Stimulated activated CD4-positive, alpha-beta T cell treated with anti-CD3 and anti-CD28 coated beads, Interleukin-4, amount 100 ng/mL, for 24 hours (primary cell): ENCODE data around the gene OR2A7.
"Not testable (repeated sequence)": the region's sequence is repeated elsewhere in the genome, so short reads cannot be mapped to it uniquely, and the experiment has no call there.

Experiments used
- DNase-seq: peaks from one replicate; pipeline ENCODE4 v3.0.0-alpha.2; 2020

OR2A7 gene

GRCh38 chr7:144264692-144265091 lies at the start of gene OR2A7:
OR2A7 (minus strand) TSS chr7:144264792; CDS start chr7:144259628, 5,164 bp downstream.
- DNase-seq: not testable (repeated sequence)

- DNase-seq: not testable (repeated sequence)
These were observed 47.4 kb upstream of the OR2A7 start, which contains the start of gene OR2A1 for GRCh38 chr7:144311872-144312469. OR2A1 (plus strand) TSS chr7:144312419; CDS start chr7:144318125, 5,706 bp downstream.

- not testable (repeated sequence) for DNase-seq
These were observed 46.6 kb upstream of the OR2A7 start for GRCh38 chr7:144311218-144311617.

GRCh38 chr7:144309702-144310101 lies 45.1 kb upstream of the OR2A7 start:
- not testable (repeated sequence) for DNase-seq

- DNase-seq: not testable (repeated sequence)
These were observed 40.6 kb upstream of the OR2A7 start for GRCh38 chr7:144305156-144305555.

GRCh38 chr7:144303607-144304006 lies 39.0 kb upstream of the OR2A7 start:
- not testable (repeated sequence) for DNase-seq

- DNase-seq: not testable (repeated sequence)
These were observed 38.1 kb upstream of the OR2A7 start for GRCh38 chr7:144302578-144303303.

GRCh38 chr7:144293794-144294499 lies 29.4 kb upstream of the OR2A7 start:
- not testable (repeated sequence) for DNase-seq

- DNase-seq: not testable (repeated sequence)
These were observed 28.0 kb upstream of the OR2A7 start for GRCh38 chr7:144292384-144293161.

GRCh38 chr7:144291607-144292006 lies 27.0 kb upstream of the OR2A7 start:
- DNase-seq: not testable (repeated sequence)

- DNase-seq: not testable (repeated sequence)
These were observed 22.7 kb upstream of the OR2A7 start for GRCh38 chr7:144287171-144287784.

GRCh38 chr7:144283716-144284115 lies 19.1 kb upstream of the OR2A7 start:
- not testable (repeated sequence) for DNase-seq

- not testable (repeated sequence) for DNase-seq
These were observed 17.9 kb upstream of the OR2A7 start for GRCh38 chr7:144282490-144282889.

GRCh38 chr7:144281981-144282380 lies 17.4 kb upstream of the OR2A7 start:
- DNase-seq: not testable (repeated sequence)

- DNase-seq: not testable (repeated sequence)
These were observed 15.4 kb upstream of the OR2A7 start for GRCh38 chr7:144280010-144280409.

- not testable (repeated sequence) for DNase-seq
These were observed 10.7 kb upstream of the OR2A7 start for GRCh38 chr7:144275281-144275680.

- not testable (repeated sequence) for DNase-seq
These were observed 4.6 kb upstream of the OR2A7 start, which contains the start of gene CTAGE8 for GRCh38 chr7:144269188-144269587. CTAGE8 (minus strand) TSS chr7:144269288; CDS start chr7:144269250, 38 bp downstream.

- DNase-seq: not testable (repeated sequence)
These were observed 2.5 kb downstream of the OR2A7 start for GRCh38 chr7:144262128-144262527.

- DNase-seq: not testable (repeated sequence)
These were observed 5.5 kb downstream of the OR2A7 start for GRCh38 chr7:144259067-144259466.

- DNase-seq: no peak
These were observed 8.5 kb downstream of the OR2A7 start for GRCh38 chr7:144256112-144256511.

GRCh38 chr7:144255471-144255897 lies 9.1 kb downstream of the OR2A7 start:
- DNase-seq: no peak

GRCh38 chr7:144252307-144252706 lies 12.3 kb downstream of the OR2A7 start:
- DNase-seq: not testable (repeated sequence)
